ENCODE measurements around the gene EGFR. TPM values are rescaled to one million over a fixed set of nuclear protein-coding genes. Genes with fewer than 3 reads are reported as not detected.

The EGFR gene
- total and polyA plus RNA-seq, 2 donors (not counting 3 experiments of a cell fraction or from before 2014, with no cell fraction given): 1.5 to 4.1 TPM

DNA sequence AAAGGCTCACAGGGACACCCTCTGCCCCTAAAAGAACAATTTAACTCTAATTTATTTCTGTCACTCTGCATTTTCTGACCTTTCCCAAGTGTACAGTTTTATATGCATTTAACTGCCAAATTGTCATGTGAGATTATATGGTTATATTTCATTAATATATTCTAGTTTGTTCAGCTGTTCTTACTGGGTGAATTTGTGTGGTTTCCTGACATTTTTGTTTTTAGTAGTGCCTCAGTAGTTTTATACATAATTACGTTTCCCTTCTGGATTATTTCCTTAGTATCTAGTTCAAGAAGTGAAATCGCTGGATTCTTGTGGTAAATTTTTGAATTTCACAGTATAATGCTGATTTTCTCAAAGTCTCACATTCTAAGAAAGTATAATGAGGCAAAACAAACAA is 41.3 kb downstream of the EGFR start:
- H3K9me3 ChIP-seq (replicated peaks; ENCODE audit: control insufficient read depth, insufficient read depth, low read length): no peaks in the 10 kb centered on the region
- intact Hi-C loops (cut with micrococcal nuclease): no loop called here
- no peaks in the 10 kb centered on the region for H4K20me1 ChIP-seq (replicated peaks; ENCODE audit: control insufficient read depth, extremely low read depth, insufficient read depth, low read length)
- FAIRE-seq: no peak
- no peak overlapping the region for H3K4me2 ChIP-seq (ENCODE audit: insufficient read depth, low read length)
- no peak for TF ChIP-seq JUN (IDR thresholded peaks at IDR 0.05; ENCODE audit: borderline replicate concordance, insufficient read depth, insufficient read length, low read depth)
- TF ChIP-seq, protein P1, sequence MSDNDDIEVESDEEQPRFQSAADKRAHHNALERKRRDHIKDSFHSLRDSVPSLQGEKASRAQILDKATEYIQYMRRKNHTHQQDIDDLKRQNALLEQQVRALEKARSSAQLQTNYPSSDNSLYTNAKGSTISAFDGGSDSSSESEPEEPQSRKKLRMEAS (IDR thresholded peaks at IDR 0.05; ENCODE audit: insufficient read depth, insufficient read length): no peak
- no peak for TF ChIP-seq EZH2 (IDR thresholded peaks at IDR 0.05; ENCODE audit: borderline replicate concordance, low read depth, low read length, severe bottlenecking)
- TF ChIP-seq, protein P2, sequence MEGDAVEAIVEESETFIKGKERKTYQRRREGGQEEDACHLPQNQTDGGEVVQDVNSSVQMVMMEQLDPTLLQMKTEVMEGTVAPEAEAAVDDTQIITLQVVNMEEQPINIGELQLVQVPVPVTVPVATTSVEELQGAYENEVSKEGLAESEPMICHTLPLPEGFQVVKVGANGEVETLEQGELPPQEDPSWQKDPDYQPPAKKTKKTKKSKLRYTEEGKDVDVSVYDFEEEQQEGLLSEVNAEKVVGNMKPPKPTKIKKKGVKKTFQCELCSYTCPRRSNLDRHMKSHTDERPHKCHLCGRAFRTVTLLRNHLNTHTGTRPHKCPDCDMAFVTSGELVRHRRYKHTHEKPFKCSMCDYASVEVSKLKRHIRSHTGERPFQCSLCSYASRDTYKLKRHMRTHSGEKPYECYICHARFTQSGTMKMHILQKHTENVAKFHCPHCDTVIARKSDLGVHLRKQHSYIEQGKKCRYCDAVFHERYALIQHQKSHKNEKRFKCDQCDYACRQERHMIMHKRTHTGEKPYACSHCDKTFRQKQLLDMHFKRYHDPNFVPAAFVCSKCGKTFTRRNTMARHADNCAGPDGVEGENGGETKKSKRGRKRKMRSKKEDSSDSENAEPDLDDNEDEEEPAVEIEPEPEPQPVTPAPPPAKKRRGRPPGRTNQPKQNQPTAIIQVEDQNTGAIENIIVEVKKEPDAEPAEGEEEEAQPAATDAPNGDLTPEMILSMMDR (IDR thresholded peaks at IDR 0.05; ENCODE audit: extremely low read depth in 1 of 2, insufficient read depth in 1 of 2, low read depth in 1 of 2, low read length in 2 of 2): no peak
- TF ChIP-seq FOS (IDR thresholded peaks at IDR 0.05; ENCODE audit: borderline replicate concordance, insufficient read depth, low read length): no peak
- TF ChIP-seq POLR2AphosphoS5 (IDR thresholded peaks at IDR 0.05; ENCODE audit: insufficient read depth, low read depth, low read length): no peak
- no peak for TF ChIP-seq MYC (IDR thresholded peaks at IDR 0.05; ENCODE audit: low read depth, low read length)
- no peak for TF ChIP-seq POLR2A (IDR thresholded peaks at IDR 0.05; ENCODE audit: low read depth, low read length)
- no peak for TF ChIP-seq GATA2 (IDR thresholded peaks at IDR 0.05; ENCODE audit: insufficient read depth, insufficient read length, low read depth, low read length)
- ChIA-PET POLR2A (no interaction called here), CTCF (interaction anchor here (1.2 kb wide), 1 partner anchor 26 kb away, joined by 3 read pairs; no protein-coding TSS in a partner anchor)
- H3K79me2 ChIP-seq (ENCODE audit: control insufficient read depth, insufficient read depth, low read length): no peaks in the 10 kb centered on the region
- peaks cover 6% of the 10 kb centered on the region for H3K4me1 ChIP-seq (ENCODE audit: control insufficient read depth, extremely low read depth, insufficient read depth, low read length)
- H3K9me1 ChIP-seq (replicated peaks; ENCODE audit: control insufficient read depth, extremely low read depth, insufficient read depth, low read length): no peaks in the 10 kb centered on the region
- no TSS peak for BruUV-seq (replicated peaks)
- H3K4me3 ChIP-seq (replicated peaks in 1 of 3; ENCODE audit: insufficient read depth in 1 of 3, low read depth in 1 of 3, low read length in 3 of 3): no peak overlapping the region
- H3K9ac ChIP-seq (replicated peaks; ENCODE audit: extremely low read depth, insufficient read depth, low read length): no peak overlapping the region
- H2AFZ ChIP-seq (ENCODE audit: low read depth, low read length): no peak overlapping the region
- no peak for DNase-seq (ENCODE audit: low read depth, low spot score)
- H3K27ac ChIP-seq (ENCODE audit: insufficient read depth, low read depth, low read length): no peak overlapping the region
- H3K27me3 ChIP-seq (ENCODE audit: control insufficient read depth in 2 of 2, insufficient read depth in 2 of 2, low read length in 2 of 2): no peaks in the 10 kb centered on the region
- H3K36me3 ChIP-seq (ENCODE audit: control insufficient read depth in 2 of 2, extremely low read depth in 1 of 2, insufficient read depth in 2 of 2, low read length in 2 of 2): no peaks in the 10 kb centered on the region
- dilution Hi-C loops (cut with MboI; ENCODE audit: extremely low pct_ligation_motif_present, low sequenced_read_pairs): no loop called here

All from endothelial cell of umbilical vein (primary cell).